WI38 (cell line): Measurements from ENCODE around the gene EFR3B.
"Not testable (repeated sequence)": the region's sequence is repeated elsewhere in the genome, so short reads cannot be mapped to it uniquely, and the experiment has no call there.

Source experiments
- H3K4me3 ChIP-seq: 2 replicates; pipeline ENCODE4 v1.5.1; 2011; ENCODE audit warnings: low read depth, mild to moderate bottlenecking, control low read depth, low read length
- TF ChIP-seq, protein P1 (sequence below): IDR thresholded peaks from 2 replicates; pipeline ENCODE4 v1.5.1; 2012; ENCODE audit warnings: low read depth, mild to moderate bottlenecking, control low read depth, low read length

The EFR3B gene

DNA sequence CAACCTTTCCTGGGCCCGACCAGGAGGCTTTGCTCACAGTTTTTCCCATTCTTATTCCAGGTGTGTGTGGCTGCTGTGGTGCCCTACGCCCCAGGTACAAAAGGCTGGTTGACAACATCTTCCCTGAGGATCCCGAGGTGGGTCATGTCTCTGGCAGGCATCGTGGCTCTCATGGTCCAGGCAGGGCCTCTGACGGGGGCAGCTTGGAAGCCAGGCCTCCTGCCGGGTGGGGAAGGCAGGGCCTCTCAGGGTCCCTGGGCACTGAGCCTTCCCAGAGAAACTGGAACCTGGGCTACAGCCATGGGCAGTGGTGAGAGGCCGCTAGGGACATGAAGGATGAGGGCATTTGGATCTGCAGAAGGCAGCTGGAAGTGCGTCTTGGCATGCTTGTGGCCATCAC, 49.4 kb downstream of the EFR3B start:
- TF ChIP-seq, protein P1, sequence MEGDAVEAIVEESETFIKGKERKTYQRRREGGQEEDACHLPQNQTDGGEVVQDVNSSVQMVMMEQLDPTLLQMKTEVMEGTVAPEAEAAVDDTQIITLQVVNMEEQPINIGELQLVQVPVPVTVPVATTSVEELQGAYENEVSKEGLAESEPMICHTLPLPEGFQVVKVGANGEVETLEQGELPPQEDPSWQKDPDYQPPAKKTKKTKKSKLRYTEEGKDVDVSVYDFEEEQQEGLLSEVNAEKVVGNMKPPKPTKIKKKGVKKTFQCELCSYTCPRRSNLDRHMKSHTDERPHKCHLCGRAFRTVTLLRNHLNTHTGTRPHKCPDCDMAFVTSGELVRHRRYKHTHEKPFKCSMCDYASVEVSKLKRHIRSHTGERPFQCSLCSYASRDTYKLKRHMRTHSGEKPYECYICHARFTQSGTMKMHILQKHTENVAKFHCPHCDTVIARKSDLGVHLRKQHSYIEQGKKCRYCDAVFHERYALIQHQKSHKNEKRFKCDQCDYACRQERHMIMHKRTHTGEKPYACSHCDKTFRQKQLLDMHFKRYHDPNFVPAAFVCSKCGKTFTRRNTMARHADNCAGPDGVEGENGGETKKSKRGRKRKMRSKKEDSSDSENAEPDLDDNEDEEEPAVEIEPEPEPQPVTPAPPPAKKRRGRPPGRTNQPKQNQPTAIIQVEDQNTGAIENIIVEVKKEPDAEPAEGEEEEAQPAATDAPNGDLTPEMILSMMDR = no peak
- no peak overlapping the region for H3K4me3 ChIP-seq

DNA sequence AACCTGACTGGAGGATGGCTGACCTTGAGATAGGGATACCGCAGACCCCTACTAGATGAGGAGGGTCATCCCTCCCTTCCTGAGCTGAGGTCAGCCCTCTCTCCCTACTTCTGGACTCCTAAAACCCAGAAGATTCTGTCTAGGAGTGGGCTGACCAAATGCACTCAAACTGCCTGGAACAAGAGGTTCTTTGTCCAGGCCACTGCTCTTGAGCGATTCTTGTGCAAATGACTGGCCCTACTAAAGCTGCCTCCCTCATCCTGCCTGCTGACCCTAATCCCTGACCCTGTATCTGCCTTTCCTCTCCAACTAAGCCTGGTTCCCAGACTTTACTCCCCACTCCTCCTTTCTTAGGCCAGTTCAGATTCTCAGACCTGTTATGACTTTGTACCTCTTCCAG, 56.2 kb downstream of the EFR3B start:
- TF ChIP-seq, protein P1 = no peak
- H3K4me3 ChIP-seq = no peak overlapping the region

DNA sequence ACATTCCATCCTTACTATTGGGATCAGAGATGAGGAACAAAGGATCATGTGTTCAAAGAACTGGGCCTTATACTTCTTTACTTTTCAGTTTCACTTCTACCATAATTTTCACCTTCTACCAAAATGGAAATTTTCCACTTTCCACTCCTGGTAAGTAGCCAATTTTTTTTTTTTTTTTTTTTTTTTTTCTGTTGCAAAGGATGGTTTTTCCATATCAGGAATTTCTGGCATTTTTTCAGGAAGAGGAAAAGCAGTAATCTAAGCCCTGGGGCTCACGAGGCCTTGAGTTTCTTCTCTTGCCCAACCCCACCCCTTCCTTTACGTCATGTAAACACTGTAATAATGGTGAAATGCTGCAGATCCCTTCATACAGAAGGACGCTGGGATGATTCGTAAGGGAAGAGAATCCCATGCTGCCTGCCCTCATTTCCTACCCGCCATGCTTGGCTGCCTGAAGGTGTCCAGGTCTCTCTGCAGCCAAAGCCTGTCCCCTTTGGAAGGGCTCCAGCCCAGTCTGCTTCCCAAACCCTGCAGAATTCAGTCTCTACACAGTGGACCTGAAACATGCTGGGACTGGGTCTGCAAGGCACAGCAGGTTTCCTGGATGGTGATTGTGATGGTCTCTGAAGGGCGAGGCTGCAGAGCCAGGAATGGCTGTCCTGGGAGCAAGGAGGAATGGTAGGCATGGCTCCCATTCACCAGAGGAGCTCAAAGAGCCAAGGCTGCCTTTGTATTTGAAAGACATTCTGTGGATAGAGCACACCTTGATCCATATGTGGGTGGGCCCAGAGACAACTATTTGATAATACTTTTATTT, 57.0 kb downstream of the EFR3B start:
- TF ChIP-seq, protein P1 = no peak
- no peak overlapping the region for H3K4me3 ChIP-seq

DNA sequence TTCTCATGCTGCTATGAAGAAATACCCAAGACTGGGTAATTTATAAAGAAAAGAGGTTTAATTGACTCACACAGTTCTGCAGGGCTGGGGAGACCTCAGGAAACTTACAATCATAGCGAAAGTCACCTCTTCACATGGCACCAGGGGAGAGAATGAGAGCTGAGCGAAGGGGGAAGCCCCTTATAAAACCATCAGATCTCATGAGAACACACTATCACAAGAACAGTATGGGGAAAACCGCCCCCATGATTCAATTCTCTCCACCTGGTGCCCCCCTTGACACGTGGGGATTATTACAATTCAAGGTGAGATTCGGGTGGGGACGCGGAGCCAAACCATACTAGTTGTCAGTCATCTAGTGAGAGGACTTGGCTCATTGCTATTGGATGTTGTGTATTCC, 60.5 kb downstream of the EFR3B start:
- H3K4me3 ChIP-seq = not testable (repeated sequence)

DNA sequence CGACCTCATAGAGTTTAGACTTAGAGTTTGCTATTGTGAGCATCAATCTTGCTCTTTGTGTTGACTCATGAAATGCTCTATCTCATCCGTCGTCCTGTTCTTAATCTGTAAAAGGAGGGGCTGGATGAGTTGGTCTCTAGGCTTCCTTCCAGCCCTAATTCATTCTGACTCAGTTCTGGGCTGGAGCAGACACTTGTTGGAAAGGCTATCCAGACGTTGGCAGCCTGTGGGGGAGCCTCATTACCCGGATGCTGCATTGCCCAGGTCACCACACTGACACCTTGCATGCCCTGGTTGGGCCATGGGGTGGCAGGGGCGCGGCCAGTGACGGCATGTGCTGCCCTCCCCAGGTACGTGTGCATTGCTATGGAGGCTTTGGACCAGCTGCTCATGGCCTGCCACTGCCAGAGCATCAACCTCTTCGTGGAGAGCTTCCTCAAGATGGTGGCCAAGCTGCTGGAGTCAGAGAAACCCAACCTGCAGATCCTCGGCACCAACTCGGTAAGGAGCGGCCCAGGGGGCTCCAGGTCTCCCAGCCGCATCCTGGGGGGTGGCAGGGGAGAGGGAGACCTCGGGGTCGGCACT, 61.5 kb downstream of the EFR3B start:
- TF ChIP-seq, protein P1 = no peak
- no peak overlapping the region for H3K4me3 ChIP-seq

DNA sequence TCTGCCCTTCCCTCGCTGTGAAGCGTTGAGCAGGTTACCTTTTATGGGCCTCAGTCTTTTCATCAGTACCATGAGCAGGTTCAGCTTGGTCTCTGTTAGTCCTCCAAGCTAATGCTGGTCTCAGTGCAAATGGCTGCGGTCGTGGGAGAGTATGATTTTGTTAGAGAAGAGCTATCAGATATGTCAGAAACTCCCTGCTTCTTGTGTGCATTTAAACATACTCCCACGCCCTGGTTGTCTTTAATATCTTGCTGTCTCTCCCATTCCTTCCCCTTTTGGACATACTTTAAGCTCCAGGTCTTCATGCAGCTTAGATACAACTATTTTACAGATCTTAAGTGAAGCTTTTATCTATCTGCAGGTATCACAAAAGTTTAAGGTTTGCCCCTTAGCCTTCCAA, 62.9 kb downstream of the EFR3B start:
- TF ChIP-seq, protein P1 = no peak
- no peak overlapping the region for H3K4me3 ChIP-seq

DNA sequence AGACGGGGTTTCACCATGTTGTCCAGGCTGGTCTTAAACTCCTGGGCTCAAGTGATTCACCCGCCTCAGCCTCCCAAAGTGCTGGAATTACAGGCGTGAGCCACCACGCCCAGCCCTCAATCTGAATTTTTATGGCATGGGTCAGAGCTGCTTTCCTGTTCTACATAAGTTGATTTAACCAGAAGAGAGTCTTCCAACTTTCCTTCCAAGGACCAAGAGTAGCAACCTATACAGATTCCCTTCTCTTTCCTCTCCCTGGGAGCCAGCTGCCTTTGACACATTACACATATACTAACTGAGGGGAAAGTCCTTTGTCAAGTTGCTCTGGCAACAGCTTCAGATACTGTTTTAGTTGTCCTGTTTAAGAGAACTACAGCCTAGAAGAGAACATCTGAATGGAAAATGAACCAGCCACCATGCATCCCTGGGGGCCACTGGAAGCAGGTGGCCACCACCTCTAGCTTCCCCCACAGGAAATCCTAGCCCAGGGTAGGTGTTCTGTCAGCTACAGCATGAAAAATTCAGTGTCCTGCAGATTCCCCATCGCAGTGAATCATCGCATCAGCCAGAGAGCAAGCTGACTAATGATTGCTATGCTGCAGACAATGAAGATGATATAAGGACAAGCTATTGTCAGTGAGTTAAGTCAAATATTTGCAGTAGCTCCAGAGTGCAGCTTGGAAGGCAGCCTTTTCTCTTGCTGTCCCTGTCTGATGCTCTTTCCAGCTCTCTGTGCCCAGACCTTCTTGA, 63.6 kb downstream of the EFR3B start:
- TF ChIP-seq, protein P1 = no peak
- no peak overlapping the region for H3K4me3 ChIP-seq
